GM20000 (cell line): ENCODE results near the gene ARHGAP23.
A peak's percentile ranks its signal among the peaks of the same experiment; 100 is the strongest.

ENCODE experiments used
- DNase-seq: peaks from one replicate; pipeline ENCODE4 v3.0.0; 2012; ENCODE audit warnings: low spot score
- CTCF ChIP-seq: IDR thresholded peaks from 2 replicates; pipeline ENCODE4 v1.5.1; 2012; ENCODE audit warnings: mild to moderate bottlenecking, control low read depth; ENCODE audit errors: extremely low read depth, missing control alignments

ARHGAP23 gene

GRCh38 chr17:38557396-38557795 lies 129.1 kb downstream of the ARHGAP23 start:
- DNase-seq = no peak
- TF ChIP-seq CTCF = no peak

- DNase-seq = peak; percentile 95
- TF ChIP-seq CTCF = peak; percentile 97
Observed at GRCh38 chr17:38557836-38558727, 129.8 kb downstream of the ARHGAP23 start.

GRCh38 chr17:38558728-38559050 lies 130.4 kb downstream of the ARHGAP23 start:
- TF ChIP-seq CTCF = no peak
- no peak for DNase-seq

- no peak for TF ChIP-seq CTCF
- peak; percentile 97 for DNase-seq
Observed at GRCh38 chr17:38559051-38559879, 131.0 kb downstream of the ARHGAP23 start.

- DNase-seq = no peak
- TF ChIP-seq CTCF = no peak
Observed at GRCh38 chr17:38559880-38560230, 131.6 kb downstream of the ARHGAP23 start.

- no peak for TF ChIP-seq CTCF
- DNase-seq = no peak
Observed at GRCh38 chr17:38560503-38561318, 132.4 kb downstream of the ARHGAP23 start.
